GM21717 (cell line): ENCODE measurements around the gene RMND5B.
A peak's percentile ranks its signal among the peaks of the same experiment; 100 is the strongest.
"Not testable (repeated sequence)": the region's sequence is repeated elsewhere in the genome, so short reads cannot be mapped to it uniquely, and the experiment has no call there.

Experiments used
- ATAC-seq: cut with Tn5 transposase; IDR thresholded peaks from one replicate; pipeline ENCODE4 v1.9.1; 2021; ENCODE audit warnings: mild to moderate bottlenecking, moderate library complexity; ENCODE audit not compliant: unreplicated experiment

The RMND5B gene

GRCh38 chr5:178127300-178128009 lies 3.4 kb upstream of the RMND5B start:
- ATAC-seq = not testable (repeated sequence)

- no peak for ATAC-seq
Measured at GRCh38 chr5:178129296-178129695, 1.5 kb upstream of the RMND5B start.

- not testable (repeated sequence) for ATAC-seq
Measured at GRCh38 chr5:178130234-178130575, 609 bp upstream of the RMND5B start.

- no peak for ATAC-seq
Measured at GRCh38 chr5:178131446-178131996, 707 bp downstream of the RMND5B start.

- no peak for ATAC-seq
Measured at GRCh38 chr5:178136990-178137389, 6.2 kb downstream of the RMND5B start.

GRCh38 chr5:178137991-178138390 lies 7.2 kb downstream of the RMND5B start:
- no peak for ATAC-seq

- ATAC-seq = no peak
Measured at GRCh38 chr5:178141550-178141949, 10.7 kb downstream of the RMND5B start.

- ATAC-seq = no peak
Measured at GRCh38 chr5:178142642-178143041, 11.8 kb downstream of the RMND5B start.

GRCh38 chr5:178143246-178143645 lies 12.4 kb downstream of the RMND5B start:
- no peak for ATAC-seq

- ATAC-seq = no peak
Measured at GRCh38 chr5:178143901-178144300, 13.1 kb downstream of the RMND5B start.

- no peak for ATAC-seq
Measured at GRCh38 chr5:178145965-178146820, 15.4 kb downstream of the RMND5B start.

- ATAC-seq = no peak
Measured at GRCh38 chr5:178147406-178147805, 16.6 kb downstream of the RMND5B start.

- no peak for ATAC-seq
Measured at GRCh38 chr5:178149199-178149932, 18.6 kb downstream of the RMND5B start.

GRCh38 chr5:178150977-178151734 lies 20.3 kb downstream of the RMND5B start:
- no peak for ATAC-seq

GRCh38 chr5:178152491-178153444 lies 22.0 kb downstream of the RMND5B start:
- no peak for ATAC-seq

- peak; percentile 97 for ATAC-seq
Measured at GRCh38 chr5:178153530-178154340, 22.9 kb downstream of the RMND5B start, which contains the start of gene NHP2. Gene NHP2 (minus strand): TSS chr5:178153885. CDS start chr5:178153817, 68 bp downstream.

- ATAC-seq = no peak
Measured at GRCh38 chr5:178155065-178155464, 24.3 kb downstream of the RMND5B start.

GRCh38 chr5:178160176-178160575 lies 29.4 kb downstream of the RMND5B start:
- no peak for ATAC-seq
